GM12892 (cell line): ENCODE results near the gene RRP1.

Experiments used
- POLR2A ChIP-seq: IDR thresholded peaks from 2 replicates; pipeline ENCODE4 v1.6.1; 2011; ENCODE audit warnings: low read depth, low read length, control low read depth
- POLR2AphosphoS5 ChIP-seq: IDR thresholded peaks from 2 replicates; pipeline ENCODE4 v1.6.1; 2011; ENCODE audit warnings: low read depth, low read length, control low read depth
- TAF1 ChIP-seq: IDR thresholded peaks from 2 replicates; pipeline ENCODE4 v1.6.1; 2011; ENCODE audit warnings: low read depth, mild to moderate bottlenecking, control low read depth, low read length, borderline replicate concordance

GRCh38 chr21:43845386-43845785, 56.0 kb downstream of the RRP1 start:
- no peak for TF ChIP-seq POLR2AphosphoS5
- TF ChIP-seq POLR2A = no peak
- no peak for TF ChIP-seq TAF1
